ENCODE results near the gene SYNE4. TPM values are rescaled to one million over a fixed set of nuclear protein-coding genes. Genes with fewer than 3 reads are reported as not detected.

Gene SYNE4
- total RNA-seq, 1 donor from 2014 or later = not detected

DNA sequence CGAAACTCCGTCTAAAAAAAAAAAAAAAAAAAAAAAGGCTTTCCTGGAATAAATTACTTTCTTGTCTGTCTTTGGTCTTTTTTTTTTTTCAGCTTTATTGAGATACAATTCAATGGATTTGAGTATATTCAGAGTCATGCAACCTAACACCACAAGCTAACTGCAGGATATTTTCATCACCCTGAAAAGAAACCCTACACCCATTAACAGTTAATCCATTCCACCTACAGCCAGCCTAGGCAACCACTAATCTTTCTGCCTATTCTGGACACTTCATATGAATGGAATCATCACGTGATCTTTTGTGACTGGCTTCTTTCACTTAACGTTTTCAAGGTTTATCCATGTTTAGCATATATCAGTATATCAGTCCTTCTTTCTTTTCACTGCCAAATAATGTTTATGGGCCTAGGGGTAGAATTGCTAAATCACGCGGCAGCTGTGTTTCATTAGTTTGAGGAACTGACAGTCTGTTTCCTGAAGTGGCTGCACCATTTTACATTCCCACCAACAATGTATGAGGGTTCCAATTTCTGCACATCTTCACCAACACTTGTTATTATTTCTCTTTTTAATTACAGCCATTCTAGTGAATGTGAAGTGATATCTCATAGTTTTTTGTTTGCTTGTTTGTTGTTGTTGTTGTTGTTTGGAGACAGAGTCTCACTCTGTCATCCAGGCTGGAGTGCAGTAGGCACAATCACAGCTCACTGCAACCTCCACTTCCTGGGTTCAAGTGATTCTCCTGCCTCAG is 52.6 kb downstream of the SYNE4 start:
- DNase-seq = no peak

Small RNA genes within 50 kb of the gene (small RNA-seq; reads per million reads assigned to genes)
- gene AF038458.1 = not detected

Other genes with a start within 250 kb of the SYNE4 start
- gene ARHGAP33, start 233.2 kb downstream of the SYNE4 start, total RNA-seq = 85.5 TPM
- gene PRODH2, start 196.0 kb downstream of the SYNE4 start, total RNA-seq = not detected
- 1.2 TPM for gene NPHS1, start 156.3 kb downstream of the SYNE4 start, total RNA-seq
- gene KIRREL2, start 151.9 kb downstream of the SYNE4 start, total RNA-seq = 0.94 TPM
- gene APLP1, start 140.2 kb downstream of the SYNE4 start, total RNA-seq = 179 TPM
- 3.0 TPM for gene NFKBID, start 108.3 kb downstream of the SYNE4 start, total RNA-seq
- not detected for gene HCST, start 106.3 kb downstream of the SYNE4 start, total RNA-seq
- 3.1 TPM for gene TYROBP, start 100.5 kb downstream of the SYNE4 start, total RNA-seq
- 10.5 TPM for gene LRFN3, start 72.4 kb downstream of the SYNE4 start, total RNA-seq
- 10.6 TPM for gene SDHAF1, start 13.6 kb downstream of the SYNE4 start, total RNA-seq
- 5.3 TPM for gene ALKBH6, start 5.4 kb upstream of the SYNE4 start, total RNA-seq
- 27.1 TPM for gene CLIP3, start 24.1 kb upstream of the SYNE4 start, total RNA-seq
- gene THAP8, start 45.5 kb upstream of the SYNE4 start, total RNA-seq = 1.9 TPM
- gene WDR62, start 46.1 kb upstream of the SYNE4 start, total RNA-seq = 0.78 TPM
- gene OVOL3, start 102.3 kb upstream of the SYNE4 start, total RNA-seq = not detected
- 64.7 TPM for gene POLR2I, start 106.1 kb upstream of the SYNE4 start, total RNA-seq
- 373 TPM for gene TBCB, start 106.7 kb upstream of the SYNE4 start, total RNA-seq
- gene CAPNS1, start 131.3 kb upstream of the SYNE4 start, total RNA-seq = 103 TPM
- 3.9 TPM for gene COX7A1, start 143.6 kb upstream of the SYNE4 start, total RNA-seq
- gene ZNF565, start 205.9 kb upstream of the SYNE4 start, total RNA-seq = 21.7 TPM
- 86.9 TPM for gene ZNF146, start 206.3 kb upstream of the SYNE4 start, total RNA-seq